ENCODE data around the gene ASCL4. TPM values are rescaled to one million over a fixed set of nuclear protein-coding genes. Genes with fewer than 3 reads are reported as not detected.

The ASCL4 gene
- total RNA-seq, 1 experiment from 2014 or later: not detected

Other genes with a start within 250 kb of the ASCL4 start
- 142 and 255 TPM in 2 replicates for gene PWP1, start 88.9 kb upstream of the ASCL4 start, total RNA-seq (2014; rRNA removed; shearing (Covaris generic))
- 39.9 and 43.2 TPM in 2 replicates for gene PRDM4, start 13.6 kb upstream of the ASCL4 start, total RNA-seq (2014; rRNA removed; shearing (Covaris generic))